OCI-LY1 (cell line): ENCODE measurements around the gene SCLT1.

Source experiments
- H2AFZ ChIP-seq: fragments of 200-600 bp; sonication (generic), shearing (Covaris generic); 2 replicates; pipeline ENCODE4 v1.6.0; 2014; ENCODE audit warnings: antibody characterized with exemption, mild to moderate bottlenecking, low read length
- H3F3A ChIP-seq: fragments of 200-600 bp; sonication (generic), shearing (Covaris generic); 2 replicates; pipeline ENCODE4 v1.6.0; 2014; ENCODE audit warnings: mild to moderate bottlenecking, antibody characterized with exemption, low read length, moderate library complexity; ENCODE audit not compliant: insufficient read depth
- H3K27ac ChIP-seq: fragments of 200-600 bp; sonication (generic); 2 replicates; pipeline ENCODE4 v1.5.1; 2014; ENCODE audit warnings: low read length, mixed run types, mild to moderate bottlenecking, low read depth; ENCODE audit not compliant: poor library complexity, severe bottlenecking
- H3K27me3 ChIP-seq: fragments of 200-600 bp; sonication (generic); 2 replicates; pipeline ENCODE4 v1.6.0; 2014; ENCODE audit warnings: antibody characterized with exemption, mild to moderate bottlenecking, low read length, moderate library complexity; ENCODE audit not compliant: insufficient read depth
- H3K36me3 ChIP-seq: fragments of 200-600 bp; sonication (generic); 2 replicates; pipeline ENCODE4 v1.6.1; 2014; ENCODE audit warnings: mild to moderate bottlenecking, antibody characterized with exemption, low read length, moderate library complexity, mixed read lengths; ENCODE audit not compliant: insufficient read depth
- H3K4me1 ChIP-seq: fragments of 200-600 bp; sonication (generic); 2 replicates; pipeline ENCODE4 v1.5.1; 2014; ENCODE audit warnings: mild to moderate bottlenecking, low read length, moderate library complexity; ENCODE audit not compliant: insufficient read depth, severe bottlenecking
- H3K4me2 ChIP-seq: fragments of 200-600 bp; sonication (generic), shearing (Covaris generic); 2 replicates; pipeline ENCODE4 v1.6.1; 2014; ENCODE audit warnings: low read length
- H3K4me3 ChIP-seq: fragments of 200-600 bp; sonication (generic); 2 replicates; pipeline ENCODE4 v1.5.1; 2014; ENCODE audit warnings: low read length, low read depth, mild to moderate bottlenecking, mixed read lengths; ENCODE audit not compliant: poor library complexity, severe bottlenecking
- H3K79me2 ChIP-seq: fragments of 200-600 bp; shearing (Covaris generic); 2 replicates; pipeline ENCODE4 v1.6.1; 2016; ENCODE audit warnings: mixed run types, low read length, mixed read lengths; ENCODE audit not compliant: insufficient read depth
- H3K9ac ChIP-seq: fragments of 200-600 bp; sonication (generic), shearing (Covaris generic); 2 replicates; pipeline ENCODE4 v1.6.1; 2014; ENCODE audit warnings: mild to moderate bottlenecking, low read length, mixed read lengths
- H3K9me2 ChIP-seq: fragments of 200-600 bp; sonication (generic), shearing (Covaris generic); 2 replicates; pipeline ENCODE4 v1.6.1; 2014; ENCODE audit warnings: low read depth, mild to moderate bottlenecking, low read length, mixed read lengths
- H3K9me3 ChIP-seq: fragments of 200-600 bp; shearing (Covaris generic); 2 replicates; pipeline ENCODE4 v1.6.1; 2014; ENCODE audit warnings: low read length, mixed read lengths
- H4K20me1 ChIP-seq: fragments of 200-600 bp; sonication (generic), shearing (Covaris generic); 2 replicates; pipeline ENCODE4 v1.6.0; 2016; ENCODE audit warnings: mild to moderate bottlenecking, low read length; ENCODE audit not compliant: insufficient read depth
- EZH2 ChIP-seq: fragments of 200-600 bp; sonication (generic), shearing (Covaris generic); IDR thresholded peaks from 2 replicates; pipeline ENCODE4 v1.8.0; 2017; ENCODE audit warnings: borderline replicate concordance, mixed run types, mild to moderate bottlenecking, antibody characterized with exemption, low read length, moderate library complexity, mixed read lengths
- TF ChIP-seq, protein P1 (sequence below): fragments of 200-600 bp; sonication (generic), shearing (Covaris generic); IDR thresholded peaks from 2 replicates; pipeline ENCODE4 v1.5.1; 2017; ENCODE audit warnings: mild to moderate bottlenecking, antibody characterized with exemption, low read length, moderate library complexity, mixed read lengths

Gene SCLT1

DNA sequence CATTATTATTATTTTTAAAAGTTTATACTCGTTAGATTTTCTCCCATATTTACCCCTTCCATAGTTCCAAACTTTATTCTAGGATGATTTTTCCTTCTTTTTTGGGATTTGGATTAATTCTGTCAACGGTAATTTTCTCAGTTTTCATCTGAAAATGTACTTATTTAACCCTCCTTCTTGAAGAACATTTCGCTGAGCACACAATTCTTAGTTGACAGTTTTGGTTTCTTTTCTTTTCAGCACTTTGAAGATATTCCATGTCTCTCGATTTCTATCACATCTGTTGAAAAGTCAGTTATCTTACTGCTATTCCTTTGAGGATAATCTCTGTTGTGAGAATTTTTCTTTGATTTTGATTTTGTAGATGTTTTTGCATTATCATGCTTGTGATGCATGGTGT, 85.2 kb downstream of the SCLT1 start:
- Histone ChIP-seq H3K9me3 (peaks cover 10% of the 10 kb centered on the region; the same call in 1 of the 2 replicates), H3K9ac (no peak overlapping the region)
- TF ChIP-seq, protein P1, sequence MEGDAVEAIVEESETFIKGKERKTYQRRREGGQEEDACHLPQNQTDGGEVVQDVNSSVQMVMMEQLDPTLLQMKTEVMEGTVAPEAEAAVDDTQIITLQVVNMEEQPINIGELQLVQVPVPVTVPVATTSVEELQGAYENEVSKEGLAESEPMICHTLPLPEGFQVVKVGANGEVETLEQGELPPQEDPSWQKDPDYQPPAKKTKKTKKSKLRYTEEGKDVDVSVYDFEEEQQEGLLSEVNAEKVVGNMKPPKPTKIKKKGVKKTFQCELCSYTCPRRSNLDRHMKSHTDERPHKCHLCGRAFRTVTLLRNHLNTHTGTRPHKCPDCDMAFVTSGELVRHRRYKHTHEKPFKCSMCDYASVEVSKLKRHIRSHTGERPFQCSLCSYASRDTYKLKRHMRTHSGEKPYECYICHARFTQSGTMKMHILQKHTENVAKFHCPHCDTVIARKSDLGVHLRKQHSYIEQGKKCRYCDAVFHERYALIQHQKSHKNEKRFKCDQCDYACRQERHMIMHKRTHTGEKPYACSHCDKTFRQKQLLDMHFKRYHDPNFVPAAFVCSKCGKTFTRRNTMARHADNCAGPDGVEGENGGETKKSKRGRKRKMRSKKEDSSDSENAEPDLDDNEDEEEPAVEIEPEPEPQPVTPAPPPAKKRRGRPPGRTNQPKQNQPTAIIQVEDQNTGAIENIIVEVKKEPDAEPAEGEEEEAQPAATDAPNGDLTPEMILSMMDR: no peak
- no peak for TF ChIP-seq EZH2

DNA sequence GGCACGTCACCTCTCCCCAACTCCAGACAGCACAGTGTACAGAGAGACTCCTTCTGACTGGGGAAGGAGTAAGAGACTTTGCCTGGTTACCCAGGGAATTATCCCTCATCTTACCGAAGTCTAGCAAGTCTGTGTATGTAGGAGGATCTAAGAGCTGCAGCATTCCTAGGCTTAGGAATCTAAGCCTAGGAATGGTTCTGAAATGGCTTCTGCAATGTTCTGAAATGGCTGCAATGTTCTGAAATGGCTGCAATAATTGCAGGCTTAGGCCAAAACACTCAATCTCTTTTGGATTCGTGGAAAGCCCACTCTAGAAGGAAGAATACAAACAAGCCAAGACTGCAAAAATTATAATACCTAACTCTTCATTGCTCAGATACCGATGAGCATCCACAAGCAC, 106.4 kb downstream of the SCLT1 start:
- H3K36me3 ChIP-seq: 0 out of 2 replicates have a peak, but pooled peaks cover 12% of the 10 kb centered on the region
- H3K9me2 ChIP-seq: no peaks in the 10 kb centered on the region
- H3K4me3 ChIP-seq: no peak overlapping the region
- H3K27ac ChIP-seq: no peak overlapping the region
- H3K9me3 ChIP-seq: peaks cover 3% of the 10 kb centered on the region; the same call in 1 of the 2 replicates
- H3K79me2 ChIP-seq: no peaks in the 10 kb centered on the region
- no peak overlapping the region for H3K4me2 ChIP-seq
- H3K27me3 ChIP-seq: no peaks in the 10 kb centered on the region
- no peaks in the 10 kb centered on the region for H3K4me1 ChIP-seq
- no peak overlapping the region for H3K9ac ChIP-seq
- no peaks in the 10 kb centered on the region for H4K20me1 ChIP-seq
- TF ChIP-seq, protein P1: no peak
- TF ChIP-seq EZH2: no peak
- H3F3A ChIP-seq: no peaks in the 10 kb centered on the region
- no peak overlapping the region for H2AFZ ChIP-seq

More for the DNA sequence above, 85.2 kb downstream of the SCLT1 start:
- H3K4me3 ChIP-seq: no peak overlapping the region
- H3K9me2 ChIP-seq: no peaks in the 10 kb centered on the region
- H3K27ac ChIP-seq: no peak overlapping the region
- H3K4me1 ChIP-seq: no peaks in the 10 kb centered on the region
- H3K4me2 ChIP-seq: no peak overlapping the region
- H3F3A ChIP-seq: no peaks in the 10 kb centered on the region
- no peak overlapping the region for H2AFZ ChIP-seq
- H3K36me3 ChIP-seq: no peaks in the 10 kb centered on the region
- no peaks in the 10 kb centered on the region for H4K20me1 ChIP-seq
- H3K79me2 ChIP-seq: no peaks in the 10 kb centered on the region
- H3K27me3 ChIP-seq: no peaks in the 10 kb centered on the region

DNA sequence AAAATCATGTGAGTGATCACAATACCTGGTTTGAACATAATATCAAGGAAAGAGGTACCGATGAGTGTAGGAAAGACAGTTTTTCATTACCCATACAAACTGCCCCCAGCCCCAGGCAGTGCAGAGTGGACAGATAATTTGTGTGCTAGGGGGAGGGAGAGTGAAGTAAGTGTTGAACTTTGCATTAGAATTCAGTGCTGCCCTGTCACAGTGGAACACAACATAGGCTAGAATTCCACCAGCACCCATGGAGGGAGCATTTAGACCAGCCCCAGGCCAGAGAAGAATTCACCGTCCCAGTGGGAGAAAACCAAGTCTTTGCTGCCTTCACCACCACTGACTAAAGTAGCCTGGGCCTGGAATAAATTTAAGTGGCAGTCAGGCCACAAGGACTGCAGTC, 107.3 kb downstream of the SCLT1 start:
- Histone ChIP-seq H3K79me2 (no peaks in the 10 kb centered on the region), H4K20me1 (no peaks in the 10 kb centered on the region), H3K4me1 (no peaks in the 10 kb centered on the region), H3K4me2 (no peak overlapping the region), H3F3A (no peaks in the 10 kb centered on the region), H3K36me3 (0 out of 2 replicates have a peak, but pooled peaks cover 12% of the 10 kb centered on the region), H3K4me3 (no peak overlapping the region), H3K27ac (no peak overlapping the region), H3K9me2 (no peaks in the 10 kb centered on the region), H3K9ac (no peak overlapping the region), H3K27me3 (no peaks in the 10 kb centered on the region), H3K9me3 (peaks cover 3% of the 10 kb centered on the region; the same call in 1 of the 2 replicates), H2AFZ (no peak overlapping the region)
- no peak for TF ChIP-seq EZH2
- TF ChIP-seq, protein P1: no peak
